Panc1 (cell line): ENCODE data around the gene FRY.

Experiments
- POLR2AphosphoS5 ChIP-seq: IDR thresholded peaks from 2 replicates; pipeline ENCODE4 v1.6.1; 2012; ENCODE audit warnings: mild to moderate bottlenecking, low read depth, low read length, moderate library complexity
- SIN3A ChIP-seq: IDR thresholded peaks from 2 replicates; pipeline ENCODE4 v1.6.1; 2012; ENCODE audit warnings: low read depth, mild to moderate bottlenecking, low read length, moderate library complexity, borderline replicate concordance; ENCODE audit not compliant: insufficient read depth
- TF ChIP-seq, protein P1 (sequence below): fragments of 450-650 bp; IDR thresholded peaks from 2 replicates; pipeline ENCODE4 v1.5.1; 2017; ENCODE audit warnings: mild to moderate bottlenecking
- TF ChIP-seq, protein P2 (sequence below), 2 experiments: IDR thresholded peaks; 2 replicates each; pipeline ENCODE4 v1.6.1; 2011 to 2012; ENCODE audit warnings: low read depth in 2 of 2, control low read depth in 1 of 2, low read length in 1 of 2, mild to moderate bottlenecking in 1 of 2, moderate library complexity in 1 of 2; ENCODE audit not compliant: insufficient read depth in 1 of 2

DNA sequence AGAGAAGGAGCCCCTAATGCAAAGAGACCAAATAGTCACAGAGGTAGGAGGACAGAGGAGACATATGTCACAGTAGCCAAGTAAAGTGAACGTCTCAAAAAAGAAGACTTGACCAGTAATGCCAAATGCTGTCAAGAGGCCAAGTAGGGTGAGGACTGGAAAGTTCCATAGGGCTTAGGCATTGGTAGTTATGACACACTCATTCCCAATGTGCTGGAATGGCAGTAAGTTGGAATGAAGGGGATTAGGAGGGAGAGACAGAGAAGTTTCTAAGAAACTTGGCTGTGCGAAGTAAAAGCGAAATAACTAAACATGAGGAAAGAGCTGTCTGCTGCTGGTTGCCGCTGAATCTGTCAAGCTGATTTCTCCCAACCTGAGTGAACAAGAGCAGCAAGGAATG lies 14.9 kb upstream of the FRY start:
- TF ChIP-seq, protein P1, sequence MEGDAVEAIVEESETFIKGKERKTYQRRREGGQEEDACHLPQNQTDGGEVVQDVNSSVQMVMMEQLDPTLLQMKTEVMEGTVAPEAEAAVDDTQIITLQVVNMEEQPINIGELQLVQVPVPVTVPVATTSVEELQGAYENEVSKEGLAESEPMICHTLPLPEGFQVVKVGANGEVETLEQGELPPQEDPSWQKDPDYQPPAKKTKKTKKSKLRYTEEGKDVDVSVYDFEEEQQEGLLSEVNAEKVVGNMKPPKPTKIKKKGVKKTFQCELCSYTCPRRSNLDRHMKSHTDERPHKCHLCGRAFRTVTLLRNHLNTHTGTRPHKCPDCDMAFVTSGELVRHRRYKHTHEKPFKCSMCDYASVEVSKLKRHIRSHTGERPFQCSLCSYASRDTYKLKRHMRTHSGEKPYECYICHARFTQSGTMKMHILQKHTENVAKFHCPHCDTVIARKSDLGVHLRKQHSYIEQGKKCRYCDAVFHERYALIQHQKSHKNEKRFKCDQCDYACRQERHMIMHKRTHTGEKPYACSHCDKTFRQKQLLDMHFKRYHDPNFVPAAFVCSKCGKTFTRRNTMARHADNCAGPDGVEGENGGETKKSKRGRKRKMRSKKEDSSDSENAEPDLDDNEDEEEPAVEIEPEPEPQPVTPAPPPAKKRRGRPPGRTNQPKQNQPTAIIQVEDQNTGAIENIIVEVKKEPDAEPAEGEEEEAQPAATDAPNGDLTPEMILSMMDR, result no peak
- TF ChIP-seq POLR2AphosphoS5 (no peak), SIN3A (no peak)
- TF ChIP-seq, protein P2, sequence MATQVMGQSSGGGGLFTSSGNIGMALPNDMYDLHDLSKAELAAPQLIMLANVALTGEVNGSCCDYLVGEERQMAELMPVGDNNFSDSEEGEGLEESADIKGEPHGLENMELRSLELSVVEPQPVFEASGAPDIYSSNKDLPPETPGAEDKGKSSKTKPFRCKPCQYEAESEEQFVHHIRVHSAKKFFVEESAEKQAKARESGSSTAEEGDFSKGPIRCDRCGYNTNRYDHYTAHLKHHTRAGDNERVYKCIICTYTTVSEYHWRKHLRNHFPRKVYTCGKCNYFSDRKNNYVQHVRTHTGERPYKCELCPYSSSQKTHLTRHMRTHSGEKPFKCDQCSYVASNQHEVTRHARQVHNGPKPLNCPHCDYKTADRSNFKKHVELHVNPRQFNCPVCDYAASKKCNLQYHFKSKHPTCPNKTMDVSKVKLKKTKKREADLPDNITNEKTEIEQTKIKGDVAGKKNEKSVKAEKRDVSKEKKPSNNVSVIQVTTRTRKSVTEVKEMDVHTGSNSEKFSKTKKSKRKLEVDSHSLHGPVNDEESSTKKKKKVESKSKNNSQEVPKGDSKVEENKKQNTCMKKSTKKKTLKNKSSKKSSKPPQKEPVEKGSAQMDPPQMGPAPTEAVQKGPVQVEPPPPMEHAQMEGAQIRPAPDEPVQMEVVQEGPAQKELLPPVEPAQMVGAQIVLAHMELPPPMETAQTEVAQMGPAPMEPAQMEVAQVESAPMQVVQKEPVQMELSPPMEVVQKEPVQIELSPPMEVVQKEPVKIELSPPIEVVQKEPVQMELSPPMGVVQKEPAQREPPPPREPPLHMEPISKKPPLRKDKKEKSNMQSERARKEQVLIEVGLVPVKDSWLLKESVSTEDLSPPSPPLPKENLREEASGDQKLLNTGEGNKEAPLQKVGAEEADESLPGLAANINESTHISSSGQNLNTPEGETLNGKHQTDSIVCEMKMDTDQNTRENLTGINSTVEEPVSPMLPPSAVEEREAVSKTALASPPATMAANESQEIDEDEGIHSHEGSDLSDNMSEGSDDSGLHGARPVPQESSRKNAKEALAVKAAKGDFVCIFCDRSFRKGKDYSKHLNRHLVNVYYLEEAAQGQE (IDR thresholded peaks at IDR 0.05; ENCODE audit: insufficient read depth in 1 of 2, low read depth in 2 of 2, low read length in 1 of 2), result no peak
